ENCODE results near the gene DPP6.

- TF ChIP-seq CTCF (IDR thresholded peaks at IDR 0.05 in 8 of 11, conservative IDR thresholded peaks at IDR 0.05 in 3 of 11), result no peak
- TF ChIP-seq POLR2A (IDR thresholded peaks at IDR 0.05), result no peak
- TF ChIP-seq POLR2AphosphoS5 (IDR thresholded peaks at IDR 0.05), result no peak
These were observed 801.0 kb downstream of the DPP6 start for GRCh38 chr7:154853063-154853726.
